Right kidney (tissue), 9 donors: ENCODE results near the gene NTF4.

ENCODE experiments used
- DNase-seq: peaks from one replicate; pipeline ENCODE4 v3.0.0-alpha.2; 2016
- long read RNA-seq, 8 donors: transcript quantifications; one replicate each; lab custom pipeline, GENCODE V29; 2026

NTF4 gene, protein sequence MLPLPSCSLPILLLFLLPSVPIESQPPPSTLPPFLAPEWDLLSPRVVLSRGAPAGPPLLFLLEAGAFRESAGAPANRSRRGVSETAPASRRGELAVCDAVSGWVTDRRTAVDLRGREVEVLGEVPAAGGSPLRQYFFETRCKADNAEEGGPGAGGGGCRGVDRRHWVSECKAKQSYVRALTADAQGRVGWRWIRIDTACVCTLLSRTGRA
- long read RNA-seq, donor 1, partial matches to known transcripts = 0 of 2 reads
- long read RNA-seq, donor 1, other reads (novel, unspliced or antisense) = 0 of 2 reads
- long read RNA-seq, donor 2, partial matches to known transcripts = 0 of 2 reads
- long read RNA-seq, donor 2, other reads (novel, unspliced or antisense) = 0 of 2 reads
- long read RNA-seq, donor 3, partial matches to known transcripts = 0 of 2 reads
- long read RNA-seq, donor 3, other reads (novel, unspliced or antisense) = 0 of 2 reads
- long read RNA-seq, donor 4, partial matches to known transcripts = 0 of 3 reads
- long read RNA-seq, donor 4, other reads (novel, unspliced or antisense) = 0 of 3 reads
- long read RNA-seq, donor 5, partial matches to known transcripts = 0 of 3 reads
- long read RNA-seq, donor 5, other reads (novel, unspliced or antisense) = 0 of 3 reads
- long read RNA-seq, donor 6, partial matches to known transcripts = 0 of 2 reads
- long read RNA-seq, donor 6, other reads (novel, unspliced or antisense) = 0 of 2 reads
- long read RNA-seq, donor 7, partial matches to known transcripts = 0 of 4 reads
- long read RNA-seq, donor 7, other reads (novel, unspliced or antisense) = 0 of 4 reads
- long read RNA-seq, donor 8, partial matches to known transcripts = 0 of 2 reads
- long read RNA-seq, donor 8, other reads (novel, unspliced or antisense) = 0 of 2 reads

DNA sequence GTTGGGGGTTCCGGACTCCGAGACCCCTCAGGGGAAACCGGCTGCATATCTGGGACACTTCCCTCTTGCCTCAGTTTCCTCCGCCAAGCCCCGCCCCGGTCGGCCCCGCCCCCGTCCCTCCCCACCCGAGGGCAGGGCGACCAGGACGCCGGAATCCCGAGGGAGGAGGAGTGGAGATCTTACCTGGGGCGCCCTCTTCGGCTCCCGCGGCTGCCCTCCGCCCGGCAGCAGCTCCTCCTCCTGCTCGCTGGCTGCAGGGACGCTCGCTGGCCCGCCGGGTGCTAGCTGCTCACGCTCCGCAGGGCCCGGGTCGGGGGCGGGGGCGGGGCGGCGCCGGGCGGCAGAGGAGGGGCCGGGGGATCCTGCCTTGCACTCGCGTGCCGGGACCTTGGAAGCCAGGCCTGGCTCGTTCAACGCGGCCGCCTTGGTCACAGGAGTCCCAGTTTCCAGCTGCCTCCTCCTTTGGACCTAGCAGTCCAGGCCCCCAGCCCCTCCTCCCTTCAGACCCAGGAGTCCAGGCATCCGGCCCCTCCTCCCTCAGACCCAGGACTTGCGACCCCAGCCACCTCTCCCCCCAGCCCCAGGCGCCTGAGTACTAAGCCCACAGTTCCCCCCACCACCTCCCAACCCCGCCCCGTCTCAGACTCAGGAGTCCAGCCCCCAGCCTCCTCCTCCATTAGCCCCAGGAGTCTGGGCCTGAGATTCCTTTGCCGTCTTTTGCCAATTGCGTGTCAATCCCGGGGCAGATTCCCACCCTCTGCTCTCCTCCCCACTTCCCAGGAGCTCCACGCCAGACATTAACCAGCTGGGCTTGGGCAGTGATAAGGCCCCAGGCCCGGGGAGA lies at the start of gene NTF4:
NTF4 (minus strand) TSS at position 51 of the 844 bp plus-strand sequence. CDS start 2,821 bp downstream, outside the sequence.
- no peak for DNase-seq

DNA sequence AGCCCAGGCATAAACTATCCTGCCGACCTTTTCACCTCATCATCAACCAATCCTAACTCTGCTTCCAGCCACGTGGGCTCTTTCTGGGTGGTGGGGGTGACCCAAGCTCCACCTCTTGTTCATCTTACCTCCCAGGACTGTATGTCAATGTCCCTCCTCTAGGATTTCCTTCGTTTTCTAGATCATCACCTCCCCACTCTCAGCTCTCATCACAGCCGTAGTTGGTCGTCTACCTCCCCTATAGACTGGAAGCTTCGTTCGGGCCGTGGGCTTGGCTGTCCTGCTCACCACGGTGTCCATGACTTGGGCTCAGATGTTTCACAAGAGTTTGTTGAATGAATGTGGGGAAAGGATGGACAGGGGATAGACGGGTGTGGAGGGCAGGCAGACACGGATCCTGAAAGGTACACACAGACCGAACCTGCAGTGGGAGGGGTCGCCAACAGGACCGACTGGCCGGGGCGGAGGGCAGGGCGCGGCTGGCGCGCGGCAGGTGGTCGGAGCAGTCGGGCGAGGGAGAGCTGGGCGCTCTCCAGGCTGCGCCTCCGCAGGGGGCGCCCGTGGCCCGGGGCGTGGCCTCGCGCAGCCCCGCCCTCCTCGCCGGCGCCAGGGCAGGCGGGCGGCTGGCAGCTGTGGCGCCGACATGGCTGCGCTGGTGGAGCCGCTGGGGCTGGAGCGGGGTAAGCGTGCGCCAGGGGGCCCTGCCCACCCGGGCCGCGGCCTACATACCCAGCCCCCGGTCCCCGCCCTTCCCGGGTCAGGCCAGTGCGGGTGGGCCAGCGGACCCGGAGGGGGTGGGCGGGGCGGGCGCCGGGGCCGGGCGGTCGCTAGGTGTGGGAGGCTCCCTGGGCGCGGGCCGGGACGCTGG lies 49.4 kb upstream of the NTF4 start, which contains the start of gene LIN7B:
LIN7B (plus strand) TSS at position 609 of the 868 bp plus-strand sequence; CDS start at position 644, 35 bp downstream.
- DNase-seq = peak; percentile 85

DNA sequence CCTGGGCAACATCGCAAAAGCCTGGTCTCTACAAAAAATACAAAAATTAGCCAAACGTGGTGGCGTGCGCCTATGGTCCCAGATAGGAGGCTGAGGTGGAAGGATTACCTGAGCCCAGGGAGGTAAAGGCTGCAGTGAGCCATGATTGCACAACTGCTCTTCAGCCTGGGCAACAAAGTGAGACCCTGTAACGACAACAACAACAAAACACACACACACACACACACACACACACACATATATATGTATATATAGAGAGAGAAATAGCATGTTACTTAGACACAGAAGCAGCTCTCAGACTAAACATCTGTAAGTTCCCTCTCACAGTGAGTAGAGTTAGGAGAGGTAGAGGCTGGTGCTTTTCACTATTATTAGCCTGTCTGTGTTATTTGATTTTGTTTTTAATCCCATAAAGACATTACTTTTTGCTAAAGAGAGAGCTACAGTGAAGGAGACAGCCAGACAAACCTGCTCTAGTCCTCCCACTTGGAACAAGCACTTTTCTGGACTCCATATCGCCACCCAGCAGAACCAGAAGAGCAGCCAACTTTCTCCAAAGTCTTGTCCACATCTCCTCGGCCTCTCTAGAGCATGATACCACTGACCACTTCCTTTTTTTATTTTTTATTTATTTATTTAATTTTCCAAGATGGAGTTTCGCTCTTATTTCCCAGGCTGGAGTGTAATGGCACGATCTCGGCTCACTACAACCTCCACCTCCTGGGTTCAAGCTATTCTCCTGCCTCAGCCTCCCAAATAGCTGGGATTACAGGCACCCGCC lies 46.8 kb upstream of the NTF4 start:
- no peak for DNase-seq

DNA sequence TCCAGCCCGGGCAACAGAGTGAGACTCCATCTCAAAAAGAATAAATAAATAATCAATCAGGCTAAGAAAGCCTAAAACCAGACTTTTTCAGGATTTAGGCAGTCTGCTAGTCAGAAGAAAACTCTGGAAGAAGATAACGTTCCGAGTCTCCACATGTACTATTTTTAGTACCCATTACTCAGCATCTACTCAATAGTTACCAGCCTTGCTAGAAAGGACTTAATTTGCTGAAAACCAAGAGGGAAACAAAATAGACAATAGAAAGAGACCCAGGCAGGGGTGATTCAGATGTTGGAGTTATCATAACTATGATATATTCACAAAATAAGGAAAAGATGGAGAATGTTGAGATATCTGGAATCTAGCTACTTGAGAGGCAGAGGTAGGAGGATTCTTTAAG lies 45.9 kb upstream of the NTF4 start:
- DNase-seq = no peak

DNA sequence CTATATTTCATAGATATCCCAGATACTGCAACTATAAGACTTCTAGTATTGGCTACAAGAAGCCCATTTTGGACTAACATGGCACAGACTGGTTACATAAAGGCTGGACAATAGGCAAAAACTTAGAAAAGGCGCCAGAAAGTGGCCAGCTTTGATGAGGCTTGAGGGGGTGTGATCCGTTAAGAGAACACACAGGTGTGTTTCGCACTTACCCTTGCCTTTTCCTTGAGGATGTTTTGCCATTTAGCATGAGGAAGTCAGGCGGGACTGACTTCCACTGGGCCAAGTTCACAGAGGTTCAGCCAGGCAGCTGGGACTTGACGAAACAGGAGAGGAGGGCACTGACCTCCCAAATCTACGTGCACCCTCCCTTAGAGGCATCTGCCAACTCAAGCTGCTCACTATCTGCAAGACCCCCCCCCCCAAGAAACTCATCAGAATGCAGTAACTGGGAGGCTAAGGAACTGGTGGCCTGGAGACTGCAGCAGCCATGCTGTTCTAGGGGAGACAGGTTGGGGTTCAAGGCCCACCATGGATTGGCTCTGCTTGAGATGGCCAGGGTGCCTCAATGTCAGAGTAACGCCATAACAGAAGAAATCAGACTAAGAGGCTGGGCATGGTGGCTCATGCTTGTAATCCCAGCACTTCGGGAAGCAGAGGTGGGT lies 45.1 kb upstream of the NTF4 start:
- no peak for DNase-seq

DNA sequence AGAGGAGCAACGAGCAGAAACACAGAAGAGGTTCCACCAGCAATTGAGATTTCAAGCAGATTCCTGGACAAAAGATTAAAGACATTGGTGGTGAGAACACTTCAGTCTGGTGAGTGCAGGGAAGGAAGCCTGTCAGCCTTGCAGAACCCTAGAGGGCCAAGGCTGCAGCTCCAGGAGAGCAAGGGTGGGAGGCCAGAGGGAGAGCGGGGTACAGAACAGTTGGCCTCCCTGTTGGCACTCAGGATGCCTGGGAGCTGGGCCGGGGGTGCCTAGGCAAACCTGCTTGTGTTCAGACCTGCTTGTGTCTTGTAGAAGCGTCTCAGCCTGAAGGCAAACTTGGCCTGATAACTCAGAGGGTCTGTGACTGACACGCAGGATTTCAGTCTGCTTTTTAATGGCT lies 44.4 kb upstream of the NTF4 start:
- no peak for DNase-seq

DNA sequence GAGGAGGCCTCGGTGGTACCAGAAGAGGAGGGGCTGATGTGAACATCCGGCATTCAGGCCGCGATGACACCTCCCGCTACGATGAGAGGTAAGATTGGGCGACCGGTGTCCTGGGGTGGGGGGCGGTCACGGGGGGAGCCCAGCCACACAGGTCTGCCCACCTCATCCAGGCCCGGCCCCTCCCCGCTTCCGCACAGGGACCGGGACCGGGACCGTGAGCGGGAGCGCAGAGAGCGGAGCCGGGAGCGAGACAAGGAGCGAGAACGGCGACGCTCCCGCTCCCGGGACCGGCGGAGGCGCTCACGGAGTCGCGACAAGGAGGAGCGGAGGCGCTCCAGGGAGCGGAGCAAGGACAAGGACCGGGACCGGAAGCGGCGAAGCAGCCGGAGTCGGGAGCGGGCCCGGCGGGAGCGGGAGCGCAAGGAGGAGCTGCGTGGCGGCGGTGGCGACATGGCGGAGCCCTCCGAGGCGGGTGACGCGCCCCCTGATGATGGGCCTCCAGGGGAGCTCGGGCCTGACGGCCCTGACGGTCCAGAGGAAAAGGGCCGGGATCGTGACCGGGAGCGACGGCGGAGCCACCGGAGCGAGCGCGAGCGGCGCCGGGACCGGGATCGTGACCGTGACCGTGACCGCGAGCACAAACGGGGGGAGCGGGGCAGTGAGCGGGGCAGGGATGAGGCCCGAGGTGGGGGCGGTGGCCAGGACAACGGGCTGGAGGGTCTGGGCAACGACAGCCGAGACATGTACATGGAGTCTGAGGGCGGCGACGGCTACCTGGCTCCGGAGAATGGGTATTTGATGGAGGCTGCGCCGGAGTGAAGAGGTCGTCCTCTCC lies 43.2 kb upstream of the NTF4 start:
- no peak for DNase-seq

DNA sequence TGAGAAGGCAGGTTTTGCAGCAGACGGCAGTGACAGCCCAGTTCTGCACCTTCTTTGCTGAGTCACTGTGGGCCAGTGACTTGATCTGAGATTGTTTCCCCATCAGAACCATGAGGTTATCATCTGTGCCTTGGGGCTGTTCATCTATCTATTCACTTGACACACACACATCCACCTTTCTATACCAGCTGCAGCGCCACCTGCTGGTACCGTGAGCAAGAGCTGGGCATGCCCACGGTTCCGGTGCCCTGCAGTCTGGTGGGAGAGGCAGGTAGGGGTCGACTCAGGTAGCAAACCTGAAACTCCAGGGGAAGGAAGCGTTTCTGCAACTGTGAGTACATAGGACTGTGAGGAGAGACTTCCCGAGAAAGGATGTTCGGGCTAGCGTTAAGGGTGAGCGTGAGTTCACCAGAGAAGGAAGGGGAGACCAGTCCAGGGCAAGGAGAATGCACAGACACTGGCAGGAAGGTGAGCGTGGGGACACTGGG lies 42.1 kb upstream of the NTF4 start:
- DNase-seq = no peak

DNA sequence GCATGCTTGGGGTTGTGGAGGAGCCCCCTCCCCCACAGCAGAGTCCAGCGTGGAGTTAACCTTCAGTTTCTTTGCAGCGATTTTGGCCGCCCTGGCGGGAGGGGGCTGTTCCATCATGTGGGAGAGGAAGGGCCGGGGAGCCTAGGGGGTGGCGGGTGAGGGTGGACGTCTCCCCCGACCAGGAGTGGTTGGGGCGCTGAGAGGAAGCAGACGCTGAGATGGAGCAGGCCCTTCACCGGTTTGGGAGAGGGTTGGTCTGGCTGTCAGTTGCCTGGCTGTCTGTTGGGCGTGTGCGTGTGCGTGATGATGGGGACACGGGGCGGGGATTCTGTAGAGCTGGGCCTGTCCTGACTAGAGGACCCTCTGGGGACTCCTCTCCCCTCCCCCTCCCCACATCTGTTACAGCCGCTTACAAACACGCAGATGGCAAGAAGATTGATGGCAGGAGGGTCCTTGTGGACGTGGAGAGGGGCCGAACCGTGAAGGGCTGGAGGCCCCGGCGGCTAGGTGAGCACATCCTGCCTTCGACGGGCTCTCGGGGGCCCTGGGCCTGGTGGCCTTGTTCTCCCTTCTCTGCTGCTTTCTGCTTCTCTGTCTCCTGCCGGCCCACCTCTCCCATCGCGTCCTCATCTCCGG lies 39.7 kb upstream of the NTF4 start:
- no peak for DNase-seq

DNA sequence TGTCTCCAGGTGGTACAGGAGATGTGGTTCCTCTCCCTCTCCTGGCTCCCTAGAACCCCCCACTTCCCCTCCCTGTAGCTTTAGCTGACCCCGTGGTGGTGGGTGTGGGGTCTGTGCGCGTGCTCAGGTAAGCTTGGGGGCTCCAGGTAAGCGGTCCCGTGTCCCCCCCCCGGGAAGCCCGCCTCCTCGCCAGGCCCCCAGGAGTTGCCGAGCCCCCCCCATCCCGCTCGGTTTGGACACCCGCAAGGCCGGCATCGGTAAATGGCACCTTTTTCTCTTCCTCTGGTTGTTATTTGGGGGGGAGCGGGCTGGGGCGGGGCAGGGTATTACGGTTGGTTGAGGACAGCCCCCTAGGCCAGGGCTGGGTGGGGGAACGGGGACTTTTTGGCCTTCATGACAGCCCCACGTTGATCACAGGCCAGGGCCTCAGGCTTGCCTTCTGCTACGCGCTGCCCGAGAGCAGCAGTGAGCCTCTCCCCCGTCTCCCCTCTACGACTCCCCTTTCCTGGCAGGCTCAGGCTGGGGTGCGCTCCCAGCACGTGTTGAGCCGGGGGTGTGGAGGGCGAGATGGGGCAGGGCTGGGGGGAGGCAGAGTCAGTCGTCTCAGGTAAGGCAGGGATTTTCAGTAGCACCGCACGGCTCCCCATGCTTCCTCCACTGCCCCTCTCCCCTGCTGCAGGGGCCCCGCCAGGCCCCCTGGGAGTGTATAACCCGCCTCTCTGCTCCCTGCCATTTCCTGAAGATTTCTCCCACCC lies 38.9 kb upstream of the NTF4 start:
- no peak for DNase-seq

DNA sequence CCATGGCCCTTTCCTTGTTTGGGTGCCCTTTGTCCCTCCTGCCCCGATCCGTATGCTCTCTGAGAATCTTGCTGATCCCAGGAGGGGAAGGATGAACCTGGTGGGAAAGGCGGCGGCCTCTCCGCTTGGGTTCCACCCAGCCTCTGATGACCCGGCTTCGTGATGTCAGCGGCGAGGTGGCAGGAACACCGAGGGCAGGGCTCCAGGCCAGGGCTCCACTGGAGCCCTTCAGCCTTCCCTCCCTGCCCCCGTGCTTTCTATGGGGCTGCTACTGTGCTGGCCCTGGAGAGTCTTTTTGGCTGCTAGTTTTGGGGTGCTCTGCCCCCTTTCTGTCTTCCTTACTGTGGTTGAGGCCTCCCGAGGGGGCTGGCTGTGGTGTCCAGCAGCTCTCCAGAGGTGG lies 37.7 kb upstream of the NTF4 start:
- DNase-seq = no peak

DNA sequence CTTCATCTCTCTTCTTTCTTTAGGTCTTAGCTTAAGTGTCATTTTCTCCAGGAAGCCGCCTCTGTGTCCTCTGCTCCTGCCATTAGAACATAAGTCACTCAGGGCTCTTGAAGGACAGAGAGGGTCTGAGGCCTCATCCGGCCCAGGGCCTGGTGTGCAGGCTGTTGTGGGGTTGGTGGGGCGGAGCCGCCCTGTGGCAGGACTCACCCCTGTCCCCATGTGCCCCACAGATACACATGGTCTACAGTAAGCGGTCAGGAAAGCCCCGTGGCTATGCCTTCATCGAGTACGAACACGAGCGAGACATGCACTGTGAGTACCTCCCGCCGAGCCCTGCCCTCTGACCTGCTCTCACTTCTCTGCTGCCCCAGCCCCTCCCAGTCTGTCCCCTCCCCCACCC lies 36.5 kb upstream of the NTF4 start:
- no peak for DNase-seq

DNA sequence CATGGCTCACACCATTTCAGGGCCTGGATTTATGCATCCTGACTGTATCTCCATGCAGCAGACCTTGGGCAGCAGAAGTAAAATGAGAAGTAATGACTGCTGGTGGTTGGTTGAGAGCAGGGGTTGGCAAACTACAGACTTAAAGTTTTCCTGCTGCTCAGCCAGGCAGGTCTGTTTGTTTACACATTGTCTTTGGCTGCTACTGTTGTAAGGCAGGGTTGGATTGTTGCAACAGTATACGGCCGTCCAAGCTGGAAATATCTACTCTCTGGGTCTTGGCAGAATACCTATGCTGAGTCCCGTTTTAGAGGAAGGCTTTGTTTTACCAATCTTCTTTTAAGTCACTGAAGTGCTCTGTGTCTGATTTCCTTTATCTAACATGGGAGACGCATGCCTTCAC lies 34.2 kb upstream of the NTF4 start:
- DNase-seq = no peak

DNA sequence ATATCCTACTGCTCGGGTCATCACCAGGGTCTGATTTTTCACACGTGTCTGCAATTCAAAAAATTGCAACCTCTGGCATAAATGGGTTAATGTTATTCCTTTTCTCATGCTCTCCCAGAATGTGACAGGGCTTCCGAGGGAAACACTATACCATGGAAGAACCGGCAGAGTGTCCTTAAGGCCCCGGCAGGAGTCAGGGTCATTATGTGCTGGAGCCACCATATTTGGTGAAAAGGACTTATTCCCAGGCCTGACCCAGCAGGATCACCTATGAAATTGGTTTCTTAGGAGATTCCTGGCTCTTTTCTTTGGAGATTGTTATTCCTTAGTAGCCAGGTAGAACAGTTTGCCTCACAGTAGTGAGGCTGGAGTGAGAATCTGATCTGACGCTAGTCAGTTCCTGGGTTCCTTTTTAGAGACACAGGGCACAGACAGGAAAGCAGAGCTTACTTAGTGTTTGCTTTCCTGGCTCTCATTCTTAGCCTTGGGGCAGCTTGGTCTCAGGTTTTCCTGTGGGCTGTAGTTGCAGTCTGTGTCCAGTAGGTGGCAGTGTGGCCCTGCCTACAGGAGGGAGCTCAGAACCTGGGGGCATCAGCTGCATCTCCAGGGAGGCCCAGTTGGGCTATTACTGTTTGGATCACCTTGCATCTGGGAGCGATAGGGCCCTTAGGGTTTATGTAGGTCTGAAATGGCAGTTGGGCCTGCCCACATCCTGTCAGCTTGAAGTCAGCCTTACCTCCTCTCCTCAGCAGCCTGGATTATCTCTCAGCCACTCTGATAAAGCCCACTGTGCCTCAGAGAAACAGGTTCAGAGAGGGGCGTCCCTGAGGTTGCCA lies 33.1 kb upstream of the NTF4 start:
- DNase-seq = peak; percentile 67

DNA sequence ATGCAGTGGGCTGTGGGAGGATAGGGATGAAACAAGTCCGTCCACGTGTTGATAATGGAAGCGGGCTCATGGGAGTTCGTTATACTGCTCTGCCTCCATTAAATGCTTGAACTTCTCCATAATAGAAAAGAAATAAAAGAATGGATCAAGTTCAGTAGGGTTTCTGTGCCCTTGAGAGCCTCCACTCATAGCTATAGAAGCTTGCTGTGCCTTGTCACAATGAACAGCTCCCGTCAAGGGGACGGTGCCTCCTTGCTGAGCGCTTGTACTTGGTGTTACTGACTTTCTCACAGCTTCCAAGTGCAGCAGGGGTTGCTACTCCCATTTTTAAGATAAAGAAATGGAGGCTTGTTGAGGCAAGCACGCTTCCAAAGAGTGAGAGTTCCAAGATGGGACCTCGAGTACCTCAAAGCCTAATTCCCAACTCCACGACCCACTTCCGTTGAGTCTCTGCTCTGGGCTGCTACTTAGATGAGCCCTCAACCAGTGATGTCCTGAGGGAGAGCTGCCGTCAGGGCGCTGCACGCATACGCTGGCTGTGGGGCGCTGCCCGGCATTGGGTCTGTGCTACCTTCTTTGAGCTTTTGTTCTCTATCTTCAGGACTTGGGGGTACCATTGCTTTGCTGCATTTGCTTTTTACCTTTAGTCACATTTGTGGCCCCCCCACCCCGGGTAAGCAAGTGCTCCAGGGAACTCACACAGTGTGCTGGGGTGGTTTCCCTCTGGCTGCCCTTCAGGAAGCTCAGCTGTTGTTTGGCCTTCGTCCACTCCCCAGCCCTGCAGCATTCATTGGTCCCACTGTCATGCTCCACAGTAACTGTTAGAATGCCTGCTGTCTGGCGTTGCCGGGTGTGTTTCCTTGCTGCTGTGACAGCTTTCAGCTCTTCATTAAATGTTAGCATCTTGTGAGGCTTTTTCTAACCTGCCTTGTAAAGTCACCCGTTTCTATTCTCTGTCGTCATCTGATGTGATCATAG lies 30.2 kb upstream of the NTF4 start:
- DNase-seq = no peak
